Panc1 (cell line): Measurements from ENCODE around the gene PROKR1. TPM values are rescaled to one million over a fixed set of nuclear protein-coding genes. Genes with fewer than 3 reads are reported as not detected.

Experiments
- ATAC-seq: fragments of 200-7000 bp; cut with Tn5 transposase; 2 replicates; pipeline ENCODE4 v1.9.1; 2020; ENCODE audit warnings: mild to moderate bottlenecking, moderate library complexity
- BruUV-seq: library from RNA; stranded (reverse); fragments of 400-500 nt; replicated peaks from 2 replicates; lab custom pipeline; 2021; lab: Mats Ljungman, UMichigan
- CTCF ChIA-PET: fragments of 300-600 bp; sonication (Branson Sonifier 250); formaldehyde crosslinking; loops from one replicate; lab custom pipeline; 2022; ENCODE audit warnings: antibody characterized with exemption; lab: Charles Lee
- POLR2A ChIA-PET: fragments of 300-600 bp; sonication (Branson Sonifier 250); formaldehyde crosslinking; loops from one replicate; lab custom pipeline; 2022; ENCODE audit warnings: antibody characterized with exemption; lab: Charles Lee
- DNase-seq: peaks from one replicate; pipeline ENCODE4 v3.0.0-alpha.2; 2010; ENCODE audit warnings: low read depth, low spot score
- H3K27ac ChIP-seq: 2 replicates; pipeline ENCODE4 v1.5.1; 2011; ENCODE audit warnings: mild to moderate bottlenecking, low read length, inconsistent platforms
- H3K27me3 ChIP-seq: fragments of 200-500 bp; sonication (Bioruptor generic); 2 replicates; pipeline ENCODE4 v1.6.0; 2014; ENCODE audit warnings: low read length, inconsistent platforms; ENCODE audit not compliant: control insufficient read depth, insufficient read depth
- H3K36me3 ChIP-seq: fragments of 200-500 bp; sonication (Bioruptor generic); 2 replicates; pipeline ENCODE4 v1.5.1; 2014; ENCODE audit warnings: inconsistent platforms, mild to moderate bottlenecking, low read length, moderate library complexity; ENCODE audit not compliant: control insufficient read depth, insufficient read depth
- H3K4me1 ChIP-seq: 2 replicates; pipeline ENCODE4 v1.5.1; 2011; ENCODE audit warnings: inconsistent platforms, mild to moderate bottlenecking, low read length, moderate library complexity; ENCODE audit not compliant: control insufficient read depth, insufficient read depth
- H3K4me3 ChIP-seq, 2 experiments: 2 replicates each; pipeline ENCODE4 v1.5.1; 2011 to 2012; ENCODE audit warnings: low read depth in 2 of 2, low read length in 2 of 2, mild to moderate bottlenecking in 2 of 2, inconsistent platforms in 1 of 2, moderate library complexity in 1 of 2
- H3K9me3 ChIP-seq: fragments of 200-500 bp; sonication (Bioruptor generic); 2 replicates; pipeline ENCODE4 v1.5.1; 2014; ENCODE audit warnings: low read depth, mild to moderate bottlenecking, inconsistent platforms, low read length, moderate library complexity; ENCODE audit not compliant: control insufficient read depth, insufficient read depth
- CTCF ChIP-seq: fragments of 450-650 bp; IDR thresholded peaks from 2 replicates; pipeline ENCODE4 v1.5.1; 2017; ENCODE audit warnings: mild to moderate bottlenecking
- POLR2AphosphoS5 ChIP-seq: IDR thresholded peaks from 2 replicates; pipeline ENCODE4 v1.6.1; 2012; ENCODE audit warnings: mild to moderate bottlenecking, low read depth, low read length, moderate library complexity
- SIN3A ChIP-seq: IDR thresholded peaks from 2 replicates; pipeline ENCODE4 v1.6.1; 2012; ENCODE audit warnings: low read depth, mild to moderate bottlenecking, low read length, moderate library complexity, borderline replicate concordance; ENCODE audit not compliant: insufficient read depth
- TCF7L2 ChIP-seq: IDR thresholded peaks from 2 replicates; pipeline ENCODE4 v1.6.1; 2011; ENCODE audit warnings: mild to moderate bottlenecking, low read depth, low read length, inconsistent platforms
- in situ Hi-C: cut with HindIII; loops from 2 replicates; pipeline ENCODE4 v1.10.0; 2016; ENCODE audit warnings: low sequenced_read_pairs, low pct_unique_long_range_greater_than_20kb
- intact Hi-C: fragments of 100-400 bp; cut with micrococcal nuclease; formaldehyde crosslinking; loops from one replicate; pipeline ENCODE4 v1.10.0; 2022; ENCODE audit not compliant: unreplicated experiment
- total RNA-seq: library from RNA; stranded (reverse); gene quantifications from one replicate; pipeline ENCODE4 v1.2.1, GENCODE V29; 2021; ENCODE audit not compliant: unreplicated experiment
- TF ChIP-seq, protein P1 (sequence below), 2 experiments: IDR thresholded peaks; 2 replicates each; pipeline ENCODE4 v1.6.1; 2011 to 2012; ENCODE audit warnings: low read depth in 2 of 2, control low read depth in 1 of 2, low read length in 1 of 2, mild to moderate bottlenecking in 1 of 2, moderate library complexity in 1 of 2; ENCODE audit not compliant: insufficient read depth in 1 of 2

Gene PROKR1
- total RNA-seq, 1 experiment from 2014 or later, result not detected

- ChIA-PET CTCF (no interaction called here), POLR2A (no interaction called here)
- in situ Hi-C loops, result no loop called here
- no TSS peak for BruUV-seq
- no peak overlapping the region for H3K27ac ChIP-seq
- intact Hi-C loops, result no loop called here
- H3K4me3 ChIP-seq, result no peak overlapping the region
- H3K9me3 ChIP-seq, result no peaks in the 10 kb centered on the region; the same call in 1 of the 2 replicates
- no peaks in the 10 kb centered on the region; the same call in 1 of the 2 replicates for H3K4me1 ChIP-seq
- DNase-seq (no peak), ATAC-seq (no peak)
- H3K36me3 ChIP-seq, result no peaks in the 10 kb centered on the region
- TF ChIP-seq CTCF, result no peak
- no peak for TF ChIP-seq SIN3A
- TF ChIP-seq POLR2AphosphoS5, result no peak
- TF ChIP-seq TCF7L2, result no peak
- TF ChIP-seq, protein P1, sequence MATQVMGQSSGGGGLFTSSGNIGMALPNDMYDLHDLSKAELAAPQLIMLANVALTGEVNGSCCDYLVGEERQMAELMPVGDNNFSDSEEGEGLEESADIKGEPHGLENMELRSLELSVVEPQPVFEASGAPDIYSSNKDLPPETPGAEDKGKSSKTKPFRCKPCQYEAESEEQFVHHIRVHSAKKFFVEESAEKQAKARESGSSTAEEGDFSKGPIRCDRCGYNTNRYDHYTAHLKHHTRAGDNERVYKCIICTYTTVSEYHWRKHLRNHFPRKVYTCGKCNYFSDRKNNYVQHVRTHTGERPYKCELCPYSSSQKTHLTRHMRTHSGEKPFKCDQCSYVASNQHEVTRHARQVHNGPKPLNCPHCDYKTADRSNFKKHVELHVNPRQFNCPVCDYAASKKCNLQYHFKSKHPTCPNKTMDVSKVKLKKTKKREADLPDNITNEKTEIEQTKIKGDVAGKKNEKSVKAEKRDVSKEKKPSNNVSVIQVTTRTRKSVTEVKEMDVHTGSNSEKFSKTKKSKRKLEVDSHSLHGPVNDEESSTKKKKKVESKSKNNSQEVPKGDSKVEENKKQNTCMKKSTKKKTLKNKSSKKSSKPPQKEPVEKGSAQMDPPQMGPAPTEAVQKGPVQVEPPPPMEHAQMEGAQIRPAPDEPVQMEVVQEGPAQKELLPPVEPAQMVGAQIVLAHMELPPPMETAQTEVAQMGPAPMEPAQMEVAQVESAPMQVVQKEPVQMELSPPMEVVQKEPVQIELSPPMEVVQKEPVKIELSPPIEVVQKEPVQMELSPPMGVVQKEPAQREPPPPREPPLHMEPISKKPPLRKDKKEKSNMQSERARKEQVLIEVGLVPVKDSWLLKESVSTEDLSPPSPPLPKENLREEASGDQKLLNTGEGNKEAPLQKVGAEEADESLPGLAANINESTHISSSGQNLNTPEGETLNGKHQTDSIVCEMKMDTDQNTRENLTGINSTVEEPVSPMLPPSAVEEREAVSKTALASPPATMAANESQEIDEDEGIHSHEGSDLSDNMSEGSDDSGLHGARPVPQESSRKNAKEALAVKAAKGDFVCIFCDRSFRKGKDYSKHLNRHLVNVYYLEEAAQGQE (IDR thresholded peaks at IDR 0.05; ENCODE audit: insufficient read depth in 1 of 2, low read depth in 2 of 2, low read length in 1 of 2), result no peak
- peaks cover 34% of the 10 kb centered on the region for H3K27me3 ChIP-seq
Observed at GRCh38 chr2:68645523-68645922, 2.1 kb downstream of the PROKR1 start.

DNA sequence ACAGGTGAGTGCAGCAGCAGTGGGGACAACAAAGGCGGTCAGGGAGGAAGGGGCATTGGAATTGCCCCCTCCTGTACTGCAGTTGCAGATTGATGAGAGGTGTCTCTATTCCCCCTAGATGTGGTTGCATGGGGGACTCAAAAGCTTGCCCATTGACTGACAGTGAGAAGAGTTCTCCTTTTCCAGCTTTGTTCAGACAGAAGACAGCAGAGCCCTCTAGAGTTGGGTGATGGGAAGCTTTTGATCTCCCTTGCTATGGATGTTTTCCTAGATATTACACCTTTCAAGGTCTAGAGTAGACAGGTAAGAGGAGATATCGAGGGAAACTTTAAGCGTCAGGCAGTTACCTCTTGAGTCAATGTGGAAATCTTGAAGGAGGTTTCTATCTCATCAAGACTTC lies 2.9 kb downstream of the PROKR1 start:
- POLR2A ChIA-PET, result no interaction called here
- in situ Hi-C loops (no loop called here), intact Hi-C loops (no loop called here)
- DNase-seq (no peak), ATAC-seq (no peak; the same call in 1 of the 2 replicates)
- no TSS peak for BruUV-seq
- no peak overlapping the region for H3K27ac ChIP-seq
- H3K4me3 ChIP-seq, result no peak overlapping the region
- H3K4me1 ChIP-seq, result no peaks in the 10 kb centered on the region; the same call in 1 of the 2 replicates
- CTCF ChIA-PET, result no interaction called here
- no peaks in the 10 kb centered on the region; the same call in 1 of the 2 replicates for H3K9me3 ChIP-seq
- H3K36me3 ChIP-seq, result no peaks in the 10 kb centered on the region
- H3K27me3 ChIP-seq, result peaks cover 34% of the 10 kb centered on the region
- TF ChIP-seq TCF7L2 (no peak), POLR2AphosphoS5 (no peak), CTCF (peak; percentile 45), SIN3A (no peak)
- TF ChIP-seq, protein P1 (IDR thresholded peaks at IDR 0.05; ENCODE audit: insufficient read depth in 1 of 2, low read depth in 2 of 2, low read length in 1 of 2), result no peak
